NCI-H460 (cell line): ENCODE measurements around the gene TRAPPC6A. TPM values are rescaled to one million over a fixed set of nuclear protein-coding genes. Genes with fewer than 3 reads are reported as not detected.

Source experiments
- DNase-seq: peaks from one replicate; pipeline ENCODE4 v3.0.0-alpha.2; 2016; ENCODE audit warnings: low read depth; ENCODE audit errors: extremely low read depth
- total RNA-seq: library from RNA; depleted of rRNA; stranded (reverse); fragments of >200 nt; shearing (Covaris generic); gene quantifications from 2 replicates; pipeline ENCODE4 v1.2.3, GENCODE V29; 2014

Gene TRAPPC6A
- total RNA-seq, 1 experiment from 2014 or later, result 5.3 TPM

GRCh38 chr19:45150180-45150579 lies 27.9 kb downstream of the TRAPPC6A start:
- DNase-seq, result no peak

- DNase-seq, result no peak
These were observed 28.9 kb downstream of the TRAPPC6A start for GRCh38 chr19:45149129-45149528.

- DNase-seq, result no peak
These were observed 30.0 kb downstream of the TRAPPC6A start for GRCh38 chr19:45147835-45148676.

- DNase-seq, result no peak
These were observed 31.3 kb downstream of the TRAPPC6A start for GRCh38 chr19:45146741-45147205.

GRCh38 chr19:45146251-45146650 lies 31.8 kb downstream of the TRAPPC6A start:
- DNase-seq, result no peak

GRCh38 chr19:45145270-45146189 lies 32.5 kb downstream of the TRAPPC6A start:
- no peak for DNase-seq

- DNase-seq, result no peak
These were observed 33.4 kb downstream of the TRAPPC6A start for GRCh38 chr19:45144431-45145269.

- DNase-seq, result no peak
These were observed 35.3 kb downstream of the TRAPPC6A start for GRCh38 chr19:45142726-45143110.

- no peak for DNase-seq
These were observed 35.9 kb downstream of the TRAPPC6A start for GRCh38 chr19:45142016-45142725.

- DNase-seq, result no peak
These were observed 36.7 kb downstream of the TRAPPC6A start for GRCh38 chr19:45141203-45141900.

- no peak for DNase-seq
These were observed 37.5 kb downstream of the TRAPPC6A start for GRCh38 chr19:45140533-45140932.

GRCh38 chr19:45140144-45140503 lies 37.9 kb downstream of the TRAPPC6A start:
- DNase-seq, result no peak

GRCh38 chr19:45139286-45140143 lies 38.5 kb downstream of the TRAPPC6A start:
- no peak for DNase-seq

GRCh38 chr19:45138303-45138751 lies 39.7 kb downstream of the TRAPPC6A start:
- DNase-seq, result no peak

GRCh38 chr19:45137179-45137761 lies 40.8 kb downstream of the TRAPPC6A start:
- DNase-seq, result no peak

GRCh38 chr19:45136507-45137178 lies 41.4 kb downstream of the TRAPPC6A start:
- DNase-seq, result no peak

GRCh38 chr19:45135176-45135885 lies 42.7 kb downstream of the TRAPPC6A start:
- DNase-seq, result no peak
